Right lobe of liver (tissue), 6 donors: ENCODE results near the gene DYNLT2B. TPM values are rescaled to one million over a fixed set of nuclear protein-coding genes. Genes with fewer than 3 reads are reported as not detected.
"Not testable (repeated sequence)": the region's sequence is repeated elsewhere in the genome, so short reads cannot be mapped to it uniquely, and the experiment has no call there.

Source experiments
- ATAC-seq, 4 donors: fragments of 200-7000 bp; cut with Tn5 transposase; one replicate each; pipeline ENCODE4 v1.9.1; 2020; ENCODE audit warnings: mild to moderate bottlenecking in 4 of 4, moderate library complexity in 4 of 4
- DNase-seq, 3 donors: peaks; one replicate each; pipeline ENCODE4 v3.0.0-alpha.2; 2020
- H3K27ac ChIP-seq, 3 donors: fragments of 200-600 bp; one replicate each; pipeline ENCODE4 v1.8.0; 2022
- H3K27me3 ChIP-seq, 2 donors: fragments of 200-600 bp; one replicate each; pipeline ENCODE4 v1.8.0; 2022
- H3K36me3 ChIP-seq, 4 donors: fragments of 200-600 bp; sonication (generic) in 1 of 4; one replicate each; pipeline versions ENCODE4 v1.5.1 to v1.8.0; 2017 to 2022; ENCODE audit warnings: control low read depth in 1 of 4
- H3K4me1 ChIP-seq, 4 donors: fragments of 200-600 bp; sonication (generic) in 1 of 4; one replicate each; pipeline versions ENCODE4 v1.5.1 to v1.8.0; 2017 to 2022; ENCODE audit warnings: control low read depth in 1 of 4
- H3K4me3 ChIP-seq, 3 donors: fragments of 200-600 bp; one replicate each; pipeline ENCODE4 v1.8.0; 2022
- H3K9me3 ChIP-seq, 4 donors: fragments of 200-600 bp; sonication (generic) in 1 of 4; one replicate each; pipeline versions ENCODE4 v1.5.1 to v1.8.0; 2017 to 2022; ENCODE audit warnings: control low read depth in 1 of 4
- POLR2A ChIP-seq: fragments of 450-650 bp; IDR thresholded peaks from one replicate; pipeline ENCODE4 v1.6.1; 2017; ENCODE audit warnings: antibody characterized with exemption, mild to moderate bottlenecking
- WGBS: methylation state at CpG from one replicate; pipeline ENCODE4 v1.1.6; 2018; ENCODE audit warnings: low coverage, low lambda C conversion rate; ENCODE audit not compliant: insufficient coverage; ENCODE audit errors: missing lambda C conversion rate; 5-methylcytosine and 5-hydroxymethylcytosine counted together
- intact Hi-C, 2 donors: fragments of 100-400 bp; cut with DNase I; formaldehyde crosslinking; loops; one replicate each; pipeline versions ENCODE4 v1.11.2 to v1.14.1; 2022
- total RNA-seq, 6 experiments: library from RNA; depleted of rRNA in 2 of 6; stranded (reverse); fragments of >200 nt in 2 of 6; fragmentation: NEBNext Ultra II Directional in 3 of 6; extraction: Animal tissue kit (Norgen Biotek cat#: 25700) in 3 of 6; gene quantifications; one replicate each; pipeline versions ENCODE4 v1.1.0 to v1.2.4, GENCODE V29; 2016 to 2023
- TF ChIP-seq, protein P1 (sequence below), 4 donors: fragments of 200-600 bp in 3 of 4; fragments of 450-650 bp in 1 of 4; IDR thresholded peaks; one replicate each; pipeline versions ENCODE4 v1.5.1 to v1.8.0; 2016 to 2022; ENCODE audit warnings: antibody characterized with exemption in 4 of 4, mild to moderate bottlenecking in 2 of 4
- donor health status: DM: no; HTN: yes; CAD: no.
- donor health status: DM: no; HTN: no; CAD: no.
- donor health status: DM: no; HTN: no; CAD: no.
- donor health status: DM: no; HTN: yes; CAD: no.
- donor health status: DM: no; HTN: yes; CAD: no.

Gene DYNLT2B
- total RNA-seq, 6 experiments from 2014 or later: 0.62 to 2.6 (median 1.4) TPM; not detected in 2

DNA sequence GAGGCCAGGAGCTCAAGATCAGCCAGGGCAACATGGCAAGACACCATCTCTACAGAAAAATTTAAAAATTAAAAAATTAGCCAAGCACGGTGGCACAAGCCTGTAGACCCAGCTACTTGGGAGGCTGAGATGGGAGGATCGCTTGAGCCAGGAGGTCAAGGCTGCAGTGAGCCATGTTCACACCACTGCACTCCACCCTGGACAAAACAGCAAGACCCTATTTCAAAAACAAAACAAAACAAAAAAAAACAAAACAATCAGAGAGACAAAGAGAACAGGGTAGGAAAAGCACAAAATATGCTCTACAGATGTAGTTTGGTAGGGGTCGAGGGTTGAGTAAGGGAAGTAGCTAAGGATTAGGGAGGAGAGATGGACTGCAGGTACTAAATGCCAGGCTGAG, 3.4 kb downstream of the DYNLT2B start:
- Histone ChIP-seq H3K9me3 (no peaks in the 10 kb centered on the region), H3K27me3 (no peaks in the 10 kb centered on the region), H3K4me3 (no peak overlapping the region), H3K36me3 (no peaks in the 10 kb centered on the region), H3K4me1 (no peaks in the 10 kb centered on the region), H3K27ac (no peak overlapping the region)
- TF ChIP-seq, protein P1, sequence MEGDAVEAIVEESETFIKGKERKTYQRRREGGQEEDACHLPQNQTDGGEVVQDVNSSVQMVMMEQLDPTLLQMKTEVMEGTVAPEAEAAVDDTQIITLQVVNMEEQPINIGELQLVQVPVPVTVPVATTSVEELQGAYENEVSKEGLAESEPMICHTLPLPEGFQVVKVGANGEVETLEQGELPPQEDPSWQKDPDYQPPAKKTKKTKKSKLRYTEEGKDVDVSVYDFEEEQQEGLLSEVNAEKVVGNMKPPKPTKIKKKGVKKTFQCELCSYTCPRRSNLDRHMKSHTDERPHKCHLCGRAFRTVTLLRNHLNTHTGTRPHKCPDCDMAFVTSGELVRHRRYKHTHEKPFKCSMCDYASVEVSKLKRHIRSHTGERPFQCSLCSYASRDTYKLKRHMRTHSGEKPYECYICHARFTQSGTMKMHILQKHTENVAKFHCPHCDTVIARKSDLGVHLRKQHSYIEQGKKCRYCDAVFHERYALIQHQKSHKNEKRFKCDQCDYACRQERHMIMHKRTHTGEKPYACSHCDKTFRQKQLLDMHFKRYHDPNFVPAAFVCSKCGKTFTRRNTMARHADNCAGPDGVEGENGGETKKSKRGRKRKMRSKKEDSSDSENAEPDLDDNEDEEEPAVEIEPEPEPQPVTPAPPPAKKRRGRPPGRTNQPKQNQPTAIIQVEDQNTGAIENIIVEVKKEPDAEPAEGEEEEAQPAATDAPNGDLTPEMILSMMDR (IDR thresholded peaks at IDR 0.05): no peak
- TF ChIP-seq POLR2A: no peak
- ATAC-seq (no peak), DNase-seq (no peak)
- intact Hi-C loops: no loop called here
- WGBS: 87% methylated on average over 3 of the region's 3 CpGs

DNA sequence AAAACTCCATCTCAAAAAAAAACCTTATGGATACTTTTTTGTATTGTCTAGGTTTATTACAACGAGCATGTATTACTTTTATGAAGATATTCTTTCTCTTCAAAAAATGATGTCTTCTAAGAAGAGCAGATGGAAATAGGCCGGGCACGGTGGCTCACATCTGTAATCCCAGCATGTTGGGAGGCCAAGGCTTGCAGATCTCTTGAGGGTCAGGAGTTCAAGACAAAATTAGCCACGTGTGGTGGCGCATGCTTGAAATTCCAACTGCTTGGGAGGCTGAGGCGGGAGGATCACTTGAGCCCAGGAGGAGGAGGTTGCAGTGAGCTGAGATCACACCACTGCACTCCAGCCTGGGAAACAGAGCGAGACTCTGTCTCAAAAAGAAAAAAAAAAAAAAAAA, 4.0 kb downstream of the DYNLT2B start:
- H3K27ac ChIP-seq, intact Hi-C loops, H3K9me3 ChIP-seq, ATAC-seq, DNase-seq, H3K27me3 ChIP-seq, H3K36me3 ChIP-seq, H3K4me1 ChIP-seq, H3K4me3 ChIP-seq: not testable (repeated sequence)
- 84% methylated on average over 7 of the region's 7 CpGs for WGBS

DNA sequence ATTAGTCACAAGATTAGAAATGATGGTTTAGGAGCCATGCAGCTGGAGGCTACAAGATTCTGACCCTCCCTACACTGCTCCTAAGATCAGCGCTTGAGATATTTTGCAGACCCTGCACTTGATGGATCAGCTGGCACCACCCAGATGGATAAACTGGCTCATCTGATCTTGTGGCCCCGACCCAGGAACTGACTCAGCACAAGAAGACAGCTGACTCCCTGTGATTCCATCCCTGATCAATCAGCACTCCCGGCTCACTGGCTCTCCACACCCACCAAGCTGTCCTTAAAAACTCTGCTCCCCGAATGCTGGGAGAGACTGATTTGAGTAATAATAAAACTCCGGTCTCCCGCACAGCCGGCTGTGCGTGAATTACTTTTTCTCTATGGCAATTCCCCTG, 15.1 kb downstream of the DYNLT2B start:
- H3K4me3 ChIP-seq, ATAC-seq, H3K36me3 ChIP-seq, H3K27me3 ChIP-seq, intact Hi-C loops, H3K9me3 ChIP-seq, H3K27ac ChIP-seq, DNase-seq: not testable (repeated sequence)
- peaks cover 0 to 11% (median 0%) of the 10 kb centered on the region in 4 donors for H3K4me1 ChIP-seq
- 85% methylated on average over 5 of the region's 8 CpGs for WGBS

DNA sequence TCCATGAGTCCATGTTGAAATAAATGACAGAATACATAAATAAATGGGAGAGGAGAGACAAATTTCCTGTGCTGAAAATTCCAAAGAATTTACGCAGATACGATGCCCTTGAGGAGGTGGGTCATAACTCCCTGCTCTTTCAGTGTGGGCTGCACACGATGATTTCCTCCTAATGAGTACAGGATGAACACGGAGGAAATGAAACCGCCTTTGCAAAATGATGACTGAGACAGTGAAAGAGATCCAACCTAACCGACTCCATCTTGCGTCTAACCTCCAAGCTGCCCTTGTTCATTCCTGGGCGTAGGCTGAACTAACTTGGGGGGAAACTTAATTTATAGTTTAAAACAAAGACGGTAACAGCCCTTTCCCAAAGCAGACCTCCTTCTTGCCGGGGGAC, 15.5 kb downstream of the DYNLT2B start:
- H3K36me3 ChIP-seq, H3K9me3 ChIP-seq, H3K27ac ChIP-seq, H3K27me3 ChIP-seq, DNase-seq, intact Hi-C loops, H3K4me3 ChIP-seq, ATAC-seq: not testable (repeated sequence)
- H3K4me1 ChIP-seq: peaks cover 0 to 11% (median 0%) of the 10 kb centered on the region in 4 donors
- WGBS: 70% methylated on average over 4 of the region's 10 CpGs

DNA sequence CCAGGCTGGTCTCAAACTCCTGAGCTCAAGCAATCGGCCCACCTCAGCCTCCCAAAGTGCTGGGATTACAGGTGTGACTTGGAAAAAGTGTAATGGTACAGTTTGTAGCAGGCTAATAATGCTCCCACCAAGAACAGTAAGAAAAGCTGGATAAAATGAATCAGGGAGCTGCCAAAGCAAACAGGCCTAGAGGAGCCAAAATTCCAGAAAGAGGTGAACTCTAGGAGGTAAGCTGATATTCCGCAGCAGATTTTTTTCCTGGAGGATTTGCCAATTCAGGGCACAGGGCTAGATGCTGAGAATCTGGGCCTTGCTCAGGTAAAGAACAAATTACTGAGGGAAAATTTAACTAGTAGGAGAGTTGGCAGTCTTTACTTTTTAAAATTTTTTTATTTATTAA, 19.5 kb downstream of the DYNLT2B start:
- DNase-seq (no peak), ATAC-seq (peak; percentile 56 to 87 (median 77))
- 58% methylated on average over 2 of the region's 2 CpGs for WGBS
- Histone ChIP-seq H3K4me3 (no peak overlapping the region), H3K9me3 (no peaks in the 10 kb centered on the region), H3K27ac (no peak overlapping the region), H3K36me3 (no peaks in the 10 kb centered on the region), H3K27me3 (no peaks in the 10 kb centered on the region), H3K4me1 (peaks cover 0 to 11% (median 0%) of the 10 kb centered on the region in 4 donors)
- TF ChIP-seq, protein P1 (IDR thresholded peaks at IDR 0.05): no peak
- TF ChIP-seq POLR2A: no peak
- intact Hi-C loops: no loop called here

DNA sequence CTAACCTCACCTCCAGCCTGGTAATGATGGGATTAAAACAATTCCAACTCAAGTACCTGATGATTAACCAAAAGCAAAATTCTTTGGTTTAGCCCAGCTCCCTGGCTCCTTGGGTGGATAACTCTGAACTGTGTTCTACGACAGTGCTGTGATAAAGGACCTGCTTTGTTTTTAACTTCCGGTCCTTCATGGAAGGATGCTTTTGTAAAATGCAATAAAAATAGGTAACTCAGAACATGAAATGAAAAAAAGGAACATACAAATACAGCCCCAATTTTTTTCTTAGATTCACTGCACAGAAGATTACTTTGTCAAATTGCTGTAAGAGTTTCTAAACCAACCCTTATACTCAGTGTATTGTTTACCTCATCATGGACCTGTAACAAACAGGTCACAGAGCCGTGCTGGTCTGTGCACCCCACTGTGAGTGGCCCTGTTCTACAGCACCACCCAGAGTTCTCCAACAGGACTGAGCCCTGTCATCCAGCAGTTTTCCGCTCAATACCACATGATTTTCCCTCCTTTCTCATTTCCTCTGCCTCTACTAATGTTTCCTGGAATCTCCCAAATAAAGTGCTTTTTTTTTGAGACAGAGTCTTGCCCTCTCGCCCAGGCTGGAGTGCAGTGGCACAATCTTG, 25.6 kb downstream of the DYNLT2B start:
- 70% methylated on average over 5 of the region's 5 CpGs for WGBS
- Histone ChIP-seq H3K9me3 (no peaks in the 10 kb centered on the region), H3K27me3 (no peaks in the 10 kb centered on the region), H3K4me3 (no peak overlapping the region), H3K27ac (no peak overlapping the region), H3K4me1 (no peaks in the 10 kb centered on the region), H3K36me3 (no peaks in the 10 kb centered on the region)
- DNase-seq: no peak
- TF ChIP-seq POLR2A: no peak
- TF ChIP-seq, protein P1 (IDR thresholded peaks at IDR 0.05): no peak
- no peak for ATAC-seq
- intact Hi-C loops: no loop called here
